Stomach (tissue), 9 donors: ENCODE data around the gene SDCCAG8. TPM values are rescaled to one million over a fixed set of nuclear protein-coding genes. Genes with fewer than 3 reads are reported as not detected.

Experiments
- DNase-seq, 2 donors: peaks; one replicate each; pipeline versions ENCODE4 v3.0.0 to v3.0.0-alpha.2; 2013 to 2019
- H3K27ac ChIP-seq, 5 donors: fragments of 200-600 bp in 4 of 5; sonication (generic) in 4 of 5; one replicate each; pipeline ENCODE4 v1.5.1; 2013 to 2019; ENCODE audit warnings: mild to moderate bottlenecking in 1 of 5, moderate library complexity in 1 of 5
- H3K27me3 ChIP-seq, 3 donors: fragments of 200-600 bp; sonication (generic); one replicate each; pipeline ENCODE4 v1.5.1; 2017 to 2019; ENCODE audit warnings: mixed run types in 1 of 3
- H3K36me3 ChIP-seq, 4 donors: fragments of 200-600 bp; sonication (generic); 1 replicate in 3 of 4; 2 replicates in 1 of 4; pipeline ENCODE4 v1.5.1; 2016 to 2019
- H3K4me1 ChIP-seq, 4 donors: fragments of 200-600 bp; sonication (generic); one replicate each; pipeline ENCODE4 v1.5.1; 2016 to 2019
- H3K4me3 ChIP-seq, 4 donors: fragments of 200-600 bp; sonication (generic) in 3 of 4; one replicate each; pipeline ENCODE4 v1.5.1; 2016 to 2019; ENCODE audit warnings: mild to moderate bottlenecking in 1 of 4
- H3K9me3 ChIP-seq, 4 donors: fragments of 200-600 bp; sonication (generic); one replicate each; pipeline ENCODE4 v1.5.1; 2016 to 2019
- CTCF ChIP-seq, 7 experiments: fragments of 450-650 bp in 4 of 7; fragments of 200-600 bp in 3 of 7; sonication (generic) in 3 of 7; IDR thresholded peaks; one replicate each; pipeline ENCODE4 v1.5.1; 2016 to 2019; ENCODE audit warnings: antibody characterized with exemption in 7 of 7, control low read depth in 2 of 7, mild to moderate bottlenecking in 1 of 7
- EP300 ChIP-seq: sonication (generic); formaldehyde crosslinking; IDR thresholded peaks from one replicate; pipeline ENCODE4 v1.6.1; 2017; ENCODE audit warnings: antibody characterized with exemption
- POLR2A ChIP-seq, 4 donors: fragments of 450-650 bp; IDR thresholded peaks; one replicate each; pipeline ENCODE4 v1.6.1; 2016; ENCODE audit warnings: antibody characterized with exemption in 4 of 4, control low read depth in 2 of 4, mild to moderate bottlenecking in 1 of 4, moderate library complexity in 1 of 4
- POLR2AphosphoS5 ChIP-seq, 3 donors: sonication (generic); formaldehyde crosslinking; IDR thresholded peaks; one replicate each; pipeline ENCODE4 v1.6.1; 2016; ENCODE audit warnings: antibody characterized with exemption in 3 of 3
- whole genome bisulfite sequencing, 5 donors: extraction: QIAGEN DNeasy Blood & Tissue Kit in 3 of 5; methylation state at CpG; one replicate each; pipeline versions ENCODE4 v1.1.5 to v1.1.7; 2013 to 2018; 5-methylcytosine and 5-hydroxymethylcytosine counted together
- intact Hi-C: fragments of 100-400 bp; cut with DNase I; formaldehyde crosslinking; loops from one replicate; pipeline ENCODE4 v1.15.1; 2023; ENCODE audit warnings: low total_unique reads
- polyA plus RNA-seq, 3 donors: library from polyadenylated mRNA; stranded (reverse); fragments of 200-250 nt; gene quantifications; one replicate each; pipeline ENCODE4 v1.2.3, GENCODE V29; 2013
- total RNA-seq, 5 donors: library from RNA; depleted of rRNA; stranded (reverse); fragments of >200 nt; gene quantifications; one replicate each; pipeline versions ENCODE4 v1.1.0 to v1.2.3, GENCODE V29; 2014 to 2016
- donor health status: healthy with polysubstance abuse.
- donor health status: Bipolar disorder and iron deficiency.
- donor health status: healthy.

Gene SDCCAG8
- total and polyA plus RNA-seq, 8 donors = 16.3 to 184 (median 24.5) TPM

GRCh38 chr1:243415663-243416408 lies 160.0 kb downstream of the SDCCAG8 start:
- Histone ChIP-seq H3K36me3 (peaks cover 0 to 28% (median 19%) of the 10 kb centered on the region in 4 donors), H3K4me1 (peaks cover 0 to 7% (median 3%) of the 10 kb centered on the region in 4 donors), H3K9me3 (no peaks in the 10 kb centered on the region), H3K4me3 (no peak overlapping the region), H3K27ac (no peak overlapping the region), H3K27me3 (no peaks in the 10 kb centered on the region)
- TF ChIP-seq POLR2A (IDR thresholded peaks at IDR 0.05) (no peak), EP300 (no peak)
- DNase-seq = no peak
- 85 to 90% (median 88%) methylated on average over 9 of the region's 9 CpGs for WGBS, 5 donors
- intact Hi-C loops = no loop called here

- H3K36me3 ChIP-seq = peaks cover 0 to 28% (median 19%) of the 10 kb centered on the region in 4 donors
- intact Hi-C loops = no loop called here
- H3K9me3 ChIP-seq = no peaks in the 10 kb centered on the region
- no peak overlapping the region for H3K4me3 ChIP-seq
- peaks cover 0 to 13% (median 6%) of the 10 kb centered on the region in 4 donors for H3K4me1 ChIP-seq
- no peak for DNase-seq
- no peak overlapping the region for H3K27ac ChIP-seq
- TF ChIP-seq EP300 (no peak), CTCF (IDR thresholded peaks at IDR 0.05) (no peak), POLR2AphosphoS5 (IDR thresholded peaks at IDR 0.05) (no peak), POLR2A (IDR thresholded peaks at IDR 0.05) (no peak)
- H3K27me3 ChIP-seq = no peaks in the 10 kb centered on the region
Observed at GRCh38 chr1:243416495-243416894, 160.7 kb downstream of the SDCCAG8 start.

GRCh38 chr1:243420016-243420945 lies 164.4 kb downstream of the SDCCAG8 start:
- Histone ChIP-seq H3K36me3 (peaks cover 0 to 28% (median 19%) of the 10 kb centered on the region in 4 donors), H3K27me3 (no peaks in the 10 kb centered on the region), H3K27ac (no peak overlapping the region), H3K9me3 (no peaks in the 10 kb centered on the region), H3K4me3 (no peak overlapping the region), H3K4me1 (peaks cover 0 to 22% (median 11%) of the 10 kb centered on the region in 4 donors)
- intact Hi-C loops = no loop called here
- DNase-seq = no peak
- whole genome bisulfite sequencing, 5 donors = 86 to 92% (median 91%) methylated on average over 7 of the region's 7 CpGs
- TF ChIP-seq POLR2A (IDR thresholded peaks at IDR 0.05) = no peak

- Histone ChIP-seq H3K4me3 (peak overlapping the region in 3 of 4 donors; percentile 7 to 32 (median 26)), H3K36me3 (peaks cover 0 to 21% (median 12%) of the 10 kb centered on the region in 4 donors), H3K4me1 (peaks cover 0 to 22% (median 11%) of the 10 kb centered on the region in 4 donors), H3K9me3 (no peaks in the 10 kb centered on the region), H3K27ac (peak overlapping the region; percentile 1 to 62 (median 56)), H3K27me3 (no peaks in the 10 kb centered on the region)
- TF ChIP-seq POLR2AphosphoS5 (IDR thresholded peaks at IDR 0.05) = no peak
- TF ChIP-seq EP300 = no peak
- no peak for TF ChIP-seq POLR2A (IDR thresholded peaks at IDR 0.05)
- no peak for TF ChIP-seq CTCF (IDR thresholded peaks at IDR 0.05)
- peak in 1 of 2 donors; percentile 23 for DNase-seq
- intact Hi-C loops = no loop called here
- WGBS, 5 donors = 68 to 82% (median 70%) methylated on average over 15 of the region's 15 CpGs
Observed at GRCh38 chr1:243420946-243421685, 165.3 kb downstream of the SDCCAG8 start.

GRCh38 chr1:243421784-243422183 lies 165.9 kb downstream of the SDCCAG8 start:
- intact Hi-C loops = no loop called here
- Histone ChIP-seq H3K4me1 (peaks cover 0 to 22% (median 11%) of the 10 kb centered on the region in 4 donors), H3K27ac (peak overlapping the region in 4 of 5 donors; percentile 41 to 62 (median 58)), H3K27me3 (no peaks in the 10 kb centered on the region), H3K4me3 (peak overlapping the region in 3 of 4 donors; percentile 7 to 32 (median 26)), H3K36me3 (peaks cover 0 to 20% (median 12%) of the 10 kb centered on the region in 4 donors), H3K9me3 (no peaks in the 10 kb centered on the region)
- WGBS, 5 donors = 9 to 24% (median 12%) methylated on average over 6 of the region's 6 CpGs
- peak; percentile 67 to 82 for DNase-seq
- TF ChIP-seq POLR2AphosphoS5 (IDR thresholded peaks at IDR 0.05) = peak in 1 of 3 donors; percentile 54
- TF ChIP-seq EP300 = no peak
- TF ChIP-seq POLR2A (IDR thresholded peaks at IDR 0.05) = no peak
- no peak for TF ChIP-seq CTCF (IDR thresholded peaks at IDR 0.05)
